Esophagus squamous epithelium (tissue), 4 donors: ENCODE data around the gene AEBP2.

Source experiments
- POLR2A ChIP-seq, 4 donors: fragments of 450-650 bp; IDR thresholded peaks; one replicate each; pipeline ENCODE4 v1.6.1; 2017; ENCODE audit warnings: antibody characterized with exemption in 4 of 4, mild to moderate bottlenecking in 4 of 4, moderate library complexity in 3 of 4
- TF ChIP-seq, protein P1 (sequence below), 6 experiments: fragments of 450-650 bp in 4 of 6; fragments of 200-600 bp in 2 of 6; sonication (generic) in 2 of 6; IDR thresholded peaks; one replicate each; pipeline ENCODE4 v1.5.1; 2016 to 2019; ENCODE audit warnings: antibody characterized with exemption in 6 of 6, mild to moderate bottlenecking in 4 of 6, moderate library complexity in 4 of 6

DNA sequence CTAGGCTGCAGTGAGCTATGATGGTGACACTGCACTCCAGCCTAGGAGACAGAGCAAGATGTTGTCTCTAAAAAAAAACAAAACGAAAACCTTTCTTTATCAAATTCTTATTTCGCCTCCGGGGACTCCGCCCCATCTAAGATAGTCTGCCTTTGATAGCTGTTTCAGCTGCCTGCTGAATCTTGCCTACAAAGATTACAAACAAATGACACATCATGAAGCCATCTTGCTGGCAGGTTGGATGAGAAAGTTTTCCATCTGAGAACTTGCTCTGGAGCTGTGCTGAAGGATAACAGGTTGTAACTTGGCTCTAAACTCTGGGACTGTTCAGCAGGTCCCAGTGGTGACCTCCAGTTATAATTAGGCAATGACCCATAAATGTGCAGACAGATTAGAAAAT lies 41.8 kb upstream of the AEBP2 start:
- TF ChIP-seq, protein P1, sequence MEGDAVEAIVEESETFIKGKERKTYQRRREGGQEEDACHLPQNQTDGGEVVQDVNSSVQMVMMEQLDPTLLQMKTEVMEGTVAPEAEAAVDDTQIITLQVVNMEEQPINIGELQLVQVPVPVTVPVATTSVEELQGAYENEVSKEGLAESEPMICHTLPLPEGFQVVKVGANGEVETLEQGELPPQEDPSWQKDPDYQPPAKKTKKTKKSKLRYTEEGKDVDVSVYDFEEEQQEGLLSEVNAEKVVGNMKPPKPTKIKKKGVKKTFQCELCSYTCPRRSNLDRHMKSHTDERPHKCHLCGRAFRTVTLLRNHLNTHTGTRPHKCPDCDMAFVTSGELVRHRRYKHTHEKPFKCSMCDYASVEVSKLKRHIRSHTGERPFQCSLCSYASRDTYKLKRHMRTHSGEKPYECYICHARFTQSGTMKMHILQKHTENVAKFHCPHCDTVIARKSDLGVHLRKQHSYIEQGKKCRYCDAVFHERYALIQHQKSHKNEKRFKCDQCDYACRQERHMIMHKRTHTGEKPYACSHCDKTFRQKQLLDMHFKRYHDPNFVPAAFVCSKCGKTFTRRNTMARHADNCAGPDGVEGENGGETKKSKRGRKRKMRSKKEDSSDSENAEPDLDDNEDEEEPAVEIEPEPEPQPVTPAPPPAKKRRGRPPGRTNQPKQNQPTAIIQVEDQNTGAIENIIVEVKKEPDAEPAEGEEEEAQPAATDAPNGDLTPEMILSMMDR (IDR thresholded peaks at IDR 0.05): no peak
- no peak for TF ChIP-seq POLR2A (IDR thresholded peaks at IDR 0.05)
